Subcutaneous abdominal adipose tissue (tissue), 5 donors: Measurements from ENCODE around the gene DDAH2.

ENCODE experiments used
- H3K27ac ChIP-seq: one replicate; pipeline ENCODE4 v1.7.0; 2013; ENCODE audit warnings: low read depth, mild to moderate bottlenecking, inconsistent platforms, low read length, moderate library complexity
- H3K27me3 ChIP-seq, 5 donors: one replicate each; pipeline ENCODE4 v1.7.0; 2013; ENCODE audit warnings: low read length in 5 of 5, inconsistent platforms in 1 of 5; ENCODE audit not compliant: control insufficient read depth in 5 of 5, insufficient read depth in 4 of 5
- H3K36me3 ChIP-seq, 5 donors: one replicate each; pipeline ENCODE4 v1.7.0; 2013; ENCODE audit warnings: low read length in 5 of 5; ENCODE audit not compliant: control insufficient read depth in 5 of 5, insufficient read depth in 5 of 5
- H3K4me1 ChIP-seq, 5 donors: one replicate each; pipeline ENCODE4 v1.7.0; 2013; ENCODE audit warnings: low read length in 5 of 5, mild to moderate bottlenecking in 3 of 5, moderate library complexity in 1 of 5; ENCODE audit not compliant: control insufficient read depth in 5 of 5, insufficient read depth in 5 of 5
- H3K4me3 ChIP-seq, 5 donors: one replicate each; pipeline ENCODE4 v1.7.0; 2013; ENCODE audit warnings: low read length in 5 of 5, low read depth in 1 of 5
- H3K9ac ChIP-seq, 5 donors: one replicate each; pipeline ENCODE4 v1.7.0; 2013; ENCODE audit warnings: low read length in 5 of 5, mild to moderate bottlenecking in 4 of 5, moderate library complexity in 3 of 5
- H3K9me3 ChIP-seq, 5 donors: one replicate each; pipeline ENCODE4 v1.7.0; 2013; ENCODE audit warnings: low read length in 5 of 5; ENCODE audit not compliant: control insufficient read depth in 5 of 5
- donor health status: healthy.
- donor health status: healthy.
- donor health status: healthy.
- donor health status: healthy.
- donor health status: healthy.

The DDAH2 gene

DNA sequence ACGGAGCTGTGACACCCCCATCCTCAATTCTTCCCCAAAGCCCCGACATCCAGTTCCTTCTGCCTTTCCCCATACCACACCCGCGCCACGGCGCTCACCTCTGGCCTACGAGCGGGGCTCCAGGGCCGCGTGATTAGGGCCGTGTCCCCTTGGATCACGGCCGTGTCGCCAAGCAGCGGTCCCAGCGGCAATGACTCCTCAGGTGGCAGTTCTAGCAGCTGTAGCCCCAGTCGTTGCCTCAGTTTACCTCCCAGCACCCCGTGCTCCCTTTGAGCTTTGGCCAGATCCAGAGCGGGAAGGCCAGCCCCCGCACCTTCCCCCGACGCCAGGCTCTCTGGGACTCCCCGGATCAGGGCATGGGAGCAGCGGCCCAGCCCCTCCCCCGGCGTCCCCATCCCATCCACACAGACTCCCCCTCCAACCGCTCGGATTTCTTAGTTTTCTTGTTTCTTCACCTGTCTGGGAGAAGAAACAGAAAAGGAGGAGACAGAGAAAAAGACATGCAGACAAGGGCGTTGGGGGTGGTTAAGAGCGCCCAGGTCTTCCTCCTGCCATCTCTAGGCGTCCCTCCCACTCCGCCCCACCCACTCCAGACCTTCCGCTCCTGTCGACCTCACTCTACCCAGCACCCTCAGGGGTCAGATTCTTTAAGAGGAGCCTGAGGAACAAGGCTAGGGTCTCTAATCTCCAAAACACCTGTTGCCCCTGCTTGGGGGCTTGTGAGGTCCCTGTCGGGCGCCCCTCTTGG, at the start of gene DDAH2:
Gene DDAH2, minus strand, starts transcription at position 533 of the 748 bp plus-strand sequence. Its CDS starts 138 bp downstream, at position 395.
- Histone ChIP-seq H3K9ac (peak within 1 kb of the TSS; percentile 77 to 91 (median 86)), H3K27ac (peak within 1 kb of the TSS; percentile 97), H3K36me3 (peaks cover 20 to 68% (median 57%) of the 10 kb centered on the region in 5 donors), H3K4me1 (peaks cover 6 to 69% (median 55%) of the 10 kb centered on the region in 5 donors), H3K9me3 (no peaks in the 10 kb centered on the region), H3K4me3 (peak within 1 kb of the TSS; percentile 93 to 98 (median 96)), H3K27me3 (no peaks in the 10 kb centered on the region)

DNA sequence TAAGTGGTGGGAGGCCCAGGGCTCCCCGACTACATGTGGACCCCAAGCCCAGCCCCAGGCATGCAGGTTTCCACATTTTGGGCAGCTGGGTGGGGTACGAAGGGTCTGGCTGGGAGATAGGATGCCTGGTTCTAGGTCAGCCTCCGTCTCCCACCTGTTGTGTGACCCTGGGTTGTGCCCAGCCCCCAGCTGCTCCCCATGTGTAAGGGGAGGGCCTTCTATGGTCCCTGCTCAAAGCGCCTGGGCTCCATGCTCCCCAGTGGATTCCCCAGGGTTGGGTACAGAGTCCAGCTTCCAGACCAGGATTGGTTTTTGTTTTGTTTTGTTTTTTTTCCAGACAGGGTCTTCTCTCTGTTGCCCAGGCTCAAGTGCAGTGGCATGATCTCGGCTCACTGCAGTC, 49.1 kb upstream of the DDAH2 start:
- Histone ChIP-seq H3K4me1 (peaks cover 0 to 11% (median 8%) of the 10 kb centered on the region in 5 donors), H3K27me3 (no peaks in the 10 kb centered on the region), H3K4me3 (no peak overlapping the region), H3K9me3 (no peaks in the 10 kb centered on the region), H3K9ac (no peak overlapping the region), H3K27ac (no peak overlapping the region), H3K36me3 (peaks cover 0 to 56% (median 53%) of the 10 kb centered on the region in 5 donors)

- no peak overlapping the region for H3K4me3 ChIP-seq
- H3K36me3 ChIP-seq = peaks cover 0 to 51% (median 47%) of the 10 kb centered on the region in 5 donors
- no peaks in the 10 kb centered on the region for H3K9me3 ChIP-seq
- peak overlapping the region in 1 of 5 donors; percentile 35 for H3K9ac ChIP-seq
- H3K4me1 ChIP-seq = peaks cover 0 to 14% (median 8%) of the 10 kb centered on the region in 5 donors
- H3K27me3 ChIP-seq = no peaks in the 10 kb centered on the region
- H3K27ac ChIP-seq = no peak overlapping the region
These were observed 48.6 kb upstream of the DDAH2 start for GRCh38 chr6:31777667-31778050.

GRCh38 chr6:31776989-31777666, 48.0 kb upstream of the DDAH2 start, which contains the start of gene VWA7:
Gene VWA7, minus strand, starts transcription at chr6:31777328. Its CDS starts 549 bp downstream, at chr6:31776779.
- H3K27me3 ChIP-seq = no peaks in the 10 kb centered on the region
- H3K9ac ChIP-seq = peak within 1 kb of the TSS in 1 of 5 donors; percentile 35
- H3K9me3 ChIP-seq = no peaks in the 10 kb centered on the region
- H3K4me1 ChIP-seq = peaks cover 0 to 14% (median 8%) of the 10 kb centered on the region in 5 donors
- H3K27ac ChIP-seq = no peak within 1 kb of the TSS
- H3K4me3 ChIP-seq = peak within 1 kb of the TSS in 1 of 5 donors; percentile 3
- peaks cover 0 to 46% (median 42%) of the 10 kb centered on the region in 5 donors for H3K36me3 ChIP-seq

DNA sequence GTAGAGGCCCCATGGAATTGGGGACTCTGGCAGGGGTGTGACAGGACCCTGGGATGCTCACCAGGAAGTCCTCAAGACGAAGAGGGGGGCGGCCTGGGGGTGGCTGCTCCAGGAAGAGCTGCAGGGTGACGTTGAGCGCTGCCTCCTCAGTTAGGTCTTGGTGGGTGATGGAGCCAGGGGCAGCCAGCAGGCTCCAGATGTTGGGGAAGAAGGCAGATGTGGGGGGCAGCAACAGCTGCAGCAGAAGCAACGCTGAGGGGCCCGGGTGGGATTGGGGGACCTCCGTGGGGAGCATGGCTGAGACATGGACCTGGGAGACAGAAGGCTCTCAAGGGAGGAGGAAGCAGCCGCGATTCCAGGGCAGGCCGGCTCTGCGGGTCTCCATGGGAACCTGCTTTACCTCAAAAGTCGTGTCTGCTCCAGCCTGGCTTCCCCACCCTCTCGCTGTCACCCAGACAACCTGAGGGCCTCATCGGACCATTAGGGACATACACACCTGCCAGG, 47.4 kb upstream of the DDAH2 start:
- no peak overlapping the region for H3K27ac ChIP-seq
- peak overlapping the region in 1 of 5 donors; percentile 3 for H3K4me3 ChIP-seq
- H3K9ac ChIP-seq = no peak overlapping the region
- H3K4me1 ChIP-seq = peaks cover 0 to 14% (median 8%) of the 10 kb centered on the region in 5 donors
- H3K36me3 ChIP-seq = peaks cover 0 to 40% (median 36%) of the 10 kb centered on the region in 5 donors
- H3K27me3 ChIP-seq = no peaks in the 10 kb centered on the region
- H3K9me3 ChIP-seq = no peaks in the 10 kb centered on the region

- Histone ChIP-seq H3K4me3 (no peak overlapping the region), H3K36me3 (peaks cover 0 to 33% (median 29%) of the 10 kb centered on the region in 5 donors), H3K4me1 (peaks cover 0 to 14% (median 8%) of the 10 kb centered on the region in 5 donors), H3K9ac (no peak overlapping the region), H3K9me3 (no peaks in the 10 kb centered on the region), H3K27ac (no peak overlapping the region), H3K27me3 (no peaks in the 10 kb centered on the region)
These were observed 46.8 kb upstream of the DDAH2 start for GRCh38 chr6:31775633-31776484.

GRCh38 chr6:31775184-31775583, 46.1 kb upstream of the DDAH2 start:
- Histone ChIP-seq H3K4me3 (no peak overlapping the region), H3K27me3 (no peaks in the 10 kb centered on the region), H3K9ac (no peak overlapping the region), H3K27ac (no peak overlapping the region), H3K36me3 (peaks cover 0 to 27% (median 22%) of the 10 kb centered on the region in 5 donors), H3K9me3 (no peaks in the 10 kb centered on the region), H3K4me1 (peaks cover 0 to 14% (median 8%) of the 10 kb centered on the region in 5 donors)

GRCh38 chr6:31771992-31772358, 42.9 kb upstream of the DDAH2 start:
- no peaks in the 10 kb centered on the region for H3K36me3 ChIP-seq
- no peak overlapping the region for H3K27ac ChIP-seq
- no peak overlapping the region for H3K9ac ChIP-seq
- H3K9me3 ChIP-seq = no peaks in the 10 kb centered on the region
- no peaks in the 10 kb centered on the region for H3K27me3 ChIP-seq
- H3K4me1 ChIP-seq = peaks cover 0 to 27% (median 10%) of the 10 kb centered on the region in 5 donors
- H3K4me3 ChIP-seq = no peak overlapping the region

GRCh38 chr6:31770860-31771259, 41.8 kb upstream of the DDAH2 start:
- Histone ChIP-seq H3K4me1 (peaks cover 2 to 30% (median 14%) of the 10 kb centered on the region in 5 donors), H3K4me3 (no peak overlapping the region), H3K27ac (no peak overlapping the region), H3K9me3 (no peaks in the 10 kb centered on the region), H3K36me3 (no peaks in the 10 kb centered on the region), H3K9ac (no peak overlapping the region), H3K27me3 (no peaks in the 10 kb centered on the region)
